Measurements from ENCODE around the gene MAGEC1.
"Not testable (repeated sequence)": the region's sequence is repeated elsewhere in the genome, so short reads cannot be mapped to it uniquely, and the experiment has no call there.

Gene MAGEC1

GRCh38 chrX:141903400-141904155, at the start of gene MAGEC1:
MAGEC1 (plus strand) TSS chrX:141903894; CDS start chrX:141905073, 1,179 bp downstream.
- no peak for DNase-seq

- no peak for DNase-seq
Measured at GRCh38 chrX:141857479-141857878, 46.2 kb upstream of the MAGEC1 start.

DNA sequence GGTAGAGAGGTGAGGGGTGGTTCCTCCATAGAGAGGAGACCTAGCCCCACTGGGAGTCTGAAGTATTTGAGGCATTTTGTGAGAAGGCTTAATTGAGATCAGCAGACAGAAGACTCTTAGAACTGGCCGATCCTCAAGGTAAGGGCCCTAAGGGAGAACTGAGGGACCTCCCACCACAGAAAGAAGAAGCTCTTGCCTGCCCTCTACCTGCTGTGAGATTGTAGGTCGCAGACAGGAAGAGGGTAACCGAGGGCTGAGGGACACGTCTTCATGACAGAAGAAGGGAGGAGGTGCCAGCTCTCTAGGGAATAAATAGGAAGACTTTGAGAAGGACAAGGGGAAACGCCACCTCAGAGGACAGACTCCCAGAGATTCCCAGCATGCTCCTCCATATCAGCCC, 24.1 kb upstream of the MAGEC1 start:
- no peak for DNase-seq

DNA sequence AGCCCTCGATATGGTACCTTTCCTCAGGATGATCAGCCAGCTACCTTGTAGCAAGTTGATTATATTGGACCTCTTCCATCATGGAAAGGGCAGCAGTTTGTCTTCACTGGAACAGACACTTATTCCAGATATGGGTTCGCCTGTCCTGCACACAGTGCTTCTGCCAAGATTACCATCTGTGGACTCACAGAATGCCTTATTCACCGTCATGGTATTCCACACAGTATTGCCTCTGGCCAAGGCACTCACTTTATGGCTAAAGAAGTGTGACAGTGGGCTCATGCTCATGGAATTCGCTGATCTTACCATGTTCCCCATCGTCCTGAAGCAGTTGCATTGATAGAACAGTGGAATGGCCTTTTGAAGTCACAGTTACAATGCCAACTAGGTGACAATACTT, 14.9 kb upstream of the MAGEC1 start:
- not testable (repeated sequence) for DNase-seq

- DNase-seq = no peak
Measured at GRCh38 chrX:141894733-141895132, 9.0 kb upstream of the MAGEC1 start.

DNA sequence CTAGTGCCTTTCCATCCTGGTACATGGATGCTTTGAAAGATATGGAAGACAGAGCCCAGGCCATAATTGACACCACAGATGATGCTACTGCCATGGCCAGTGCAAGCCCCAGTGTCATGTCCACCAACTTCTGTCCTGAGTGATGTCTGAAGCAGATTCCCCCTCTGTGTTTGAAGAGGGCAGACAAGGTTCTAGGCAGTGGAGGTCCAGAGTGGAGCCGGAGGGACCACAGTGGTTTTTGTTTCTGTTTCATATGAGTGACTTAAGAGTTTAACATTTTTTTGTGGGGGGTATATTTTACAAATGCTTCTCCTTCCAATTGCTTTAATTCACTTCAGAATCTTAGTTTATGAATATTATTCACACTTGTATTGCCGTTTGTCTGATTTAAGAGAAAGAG, 6.0 kb upstream of the MAGEC1 start:
- DNase-seq = no peak

GRCh38 chrX:141902366-141902765, 1.3 kb upstream of the MAGEC1 start:
- no peak for DNase-seq

GRCh38 chrX:141904262-141904661, 568 bp downstream of the MAGEC1 start:
- DNase-seq = no peak

DNA sequence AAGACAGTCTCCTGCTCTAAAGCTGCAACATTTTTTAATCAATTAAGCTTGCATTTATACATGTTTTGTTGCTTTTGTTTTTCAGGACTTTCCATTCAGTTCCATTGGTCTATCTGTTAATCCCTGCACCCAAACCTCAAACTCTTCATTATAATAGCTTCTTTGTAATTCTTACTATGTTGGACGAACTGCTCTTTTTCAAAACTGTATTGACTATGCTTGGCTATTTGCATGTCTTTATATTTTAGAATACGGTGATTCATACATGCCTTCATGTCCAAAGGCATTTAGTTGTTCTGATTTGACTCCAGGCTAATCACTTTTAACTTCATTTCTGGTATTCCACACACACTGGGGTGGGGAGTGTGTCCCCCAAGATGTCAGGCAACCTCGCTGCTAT, 14.1 kb downstream of the MAGEC1 start:
- no peak for DNase-seq

- DNase-seq = no peak
Measured at GRCh38 chrX:141924293-141924692, 20.6 kb downstream of the MAGEC1 start.

DNA sequence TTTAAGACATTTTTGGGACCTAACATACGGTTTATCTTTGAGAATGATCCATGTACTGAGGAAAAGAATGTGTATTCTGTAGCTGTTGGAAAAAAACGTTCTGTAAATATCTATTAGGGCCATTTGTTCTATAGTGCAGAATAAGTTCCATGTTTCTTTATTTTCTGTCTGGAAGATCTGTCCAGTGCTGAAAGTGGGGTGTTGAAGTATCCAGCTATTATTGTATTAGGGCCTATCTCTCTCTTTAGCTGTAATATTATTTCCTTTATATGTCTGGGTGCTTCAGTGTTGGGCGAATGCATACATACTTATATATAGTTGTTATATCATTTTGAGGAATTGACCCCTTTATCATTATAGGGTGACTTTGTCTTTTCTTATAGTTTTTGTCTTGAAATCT, 24.7 kb downstream of the MAGEC1 start:
- no peak for DNase-seq

DNA sequence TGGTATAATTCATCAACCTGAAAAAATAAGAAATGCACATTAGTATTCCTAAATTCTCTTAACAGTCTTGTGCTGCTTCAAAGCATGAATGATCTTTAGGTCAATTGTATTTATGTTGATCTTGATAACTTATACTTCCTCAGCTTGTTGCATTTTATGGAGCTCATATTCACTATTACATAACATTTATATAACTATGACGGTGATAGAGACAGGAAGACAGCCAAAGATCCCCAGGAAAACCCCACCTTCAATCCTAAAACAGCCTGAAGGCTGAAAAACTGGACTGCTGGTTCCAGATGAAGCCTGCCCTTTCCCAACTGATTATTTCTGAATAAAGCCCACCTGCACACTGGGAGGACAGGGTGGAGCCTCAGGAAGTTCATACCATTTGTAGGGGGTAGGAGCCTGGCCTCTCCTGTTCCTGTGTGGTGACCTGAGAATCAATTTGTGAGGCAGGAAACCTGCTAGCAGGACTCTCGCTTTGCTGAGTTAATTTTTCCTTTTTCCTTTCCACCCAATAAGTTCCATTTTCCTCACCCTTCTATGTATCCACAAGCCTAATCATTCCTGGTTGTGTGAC, 30.5 kb downstream of the MAGEC1 start:
- no peak for DNase-seq

GRCh38 chrX:141935645-141936044, 32.0 kb downstream of the MAGEC1 start:
- DNase-seq = no peak

GRCh38 chrX:141936080-141936479, 32.4 kb downstream of the MAGEC1 start:
- no peak for DNase-seq

DNA sequence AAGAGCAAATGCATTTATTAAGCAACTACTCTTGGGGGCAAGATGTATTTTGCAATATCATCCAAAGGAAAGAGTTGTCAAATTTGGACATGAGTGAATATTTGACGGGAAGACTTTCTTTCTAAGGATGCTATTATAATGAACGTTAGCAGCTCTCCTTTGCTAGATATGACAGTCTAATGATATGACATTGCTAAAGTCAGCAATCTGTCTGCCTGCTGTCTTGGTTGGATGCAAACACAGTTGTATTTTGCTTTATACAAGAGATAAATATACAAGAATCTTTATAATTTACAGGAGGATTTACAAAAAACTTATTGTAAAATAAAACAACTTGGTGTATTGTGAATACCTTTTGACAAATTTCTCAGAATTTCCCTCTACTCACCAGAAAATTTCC, 37.5 kb downstream of the MAGEC1 start:
- no peak for DNase-seq

GRCh38 chrX:141945426-141945825, 41.7 kb downstream of the MAGEC1 start:
- DNase-seq = no peak

DNA sequence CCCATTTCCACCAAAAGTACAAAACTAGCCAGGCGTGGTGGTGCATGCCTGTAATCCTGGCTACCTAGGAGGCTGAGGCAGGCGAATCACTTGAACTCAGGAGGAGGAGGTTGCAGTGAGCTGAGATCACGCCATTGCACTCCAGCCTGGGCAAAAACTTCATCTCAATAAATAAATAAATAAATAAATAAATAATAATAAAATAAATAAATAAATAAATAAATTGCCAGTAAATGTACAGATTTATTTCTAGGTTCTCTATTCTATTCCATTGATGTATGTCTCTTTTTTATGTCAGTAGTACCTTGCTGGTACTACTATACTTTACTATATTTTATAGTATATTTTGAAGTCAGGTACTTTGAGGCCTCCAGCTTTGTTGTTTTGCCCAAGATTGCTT, 43.7 kb downstream of the MAGEC1 start:
- DNase-seq = no peak

GRCh38 chrX:141952603-141953002, 48.9 kb downstream of the MAGEC1 start:
- DNase-seq = no peak

DNA sequence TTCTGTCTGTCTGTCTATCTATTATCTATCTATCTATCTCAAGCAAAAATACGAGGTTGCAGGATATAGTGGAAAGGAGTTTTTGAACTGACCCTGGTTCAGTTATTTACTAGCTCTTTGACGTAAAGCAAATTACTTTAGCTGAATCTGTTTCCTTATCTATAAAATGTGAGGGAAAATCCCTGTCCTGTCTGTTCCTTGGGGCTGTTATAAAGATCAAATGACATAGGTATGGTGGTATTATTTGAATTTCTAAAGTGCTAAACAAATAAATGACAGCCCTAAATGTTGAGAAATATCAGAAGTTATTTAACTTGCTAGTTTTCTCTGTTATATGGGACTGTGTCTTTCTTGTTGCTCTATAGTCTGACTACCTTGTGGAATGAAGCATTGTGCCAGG, 55.0 kb downstream of the MAGEC1 start:
- DNase-seq = no peak

Measured in NCI-H187 treated with DMSO at 0.1 percent for 48 hours (cell line).